ENCODE measurements around the gene CYBC1.

Gene CYBC1

GRCh38 chr17:82403662-82404660, 46.6 kb downstream of the CYBC1 start:
- H3K4me3 ChIP-seq (ENCODE audit: low read depth in 1 of 2, low read length in 2 of 2): no peak overlapping the region
- H3K9ac ChIP-seq (ENCODE audit: low read depth, low read length): no peak overlapping the region
- H3K27me3 ChIP-seq (ENCODE audit: insufficient read depth, low read length, poor library complexity): no peaks in the 10 kb centered on the region
- no peak overlapping the region for H2AFZ ChIP-seq (ENCODE audit: low read depth, low read length)
- H3K9me3 ChIP-seq (ENCODE audit: insufficient read depth, low read length, severe bottlenecking): no peaks in the 10 kb centered on the region
- H3K4me2 ChIP-seq (ENCODE audit: insufficient read depth, low read length): no peak overlapping the region
- no peaks in the 10 kb centered on the region for H3K79me2 ChIP-seq (ENCODE audit: insufficient read depth, low read length)
- DNase-seq (no peak), ATAC-seq (ENCODE audit: insufficient read depth, low read depth) (no peak)
- TF ChIP-seq EZH2 (IDR thresholded peaks at IDR 0.05; ENCODE audit: borderline replicate concordance, low read depth, low read length, severe bottlenecking): no peak
- no peak for TF ChIP-seq CTCF (IDR thresholded peaks at IDR 0.05; ENCODE audit: borderline replicate concordance, extremely low read depth, low read length, poor library complexity, severe bottlenecking)
- H3K36me3 ChIP-seq (ENCODE audit: insufficient read depth, low read length): peaks cover 31% of the 10 kb centered on the region
- H4K20me1 ChIP-seq (ENCODE audit: insufficient read depth, low read length): 0 out of 2 replicates have a peak, but pooled peaks cover 2% of the 10 kb centered on the region
- H3K27ac ChIP-seq (ENCODE audit: low read length): no peak overlapping the region
- no peaks in the 10 kb centered on the region for H3K4me1 ChIP-seq (ENCODE audit: insufficient read depth, low read length)

GRCh38 chr17:82402865-82403264, 47.7 kb downstream of the CYBC1 start:
- Histone ChIP-seq H2AFZ (ENCODE audit: low read depth, low read length) (no peak overlapping the region), H3K4me3 (ENCODE audit: low read depth in 1 of 2, low read length in 2 of 2) (no peak overlapping the region), H3K9ac (ENCODE audit: low read depth, low read length) (no peak overlapping the region), H3K4me2 (ENCODE audit: insufficient read depth, low read length) (no peak overlapping the region), H3K4me1 (ENCODE audit: insufficient read depth, low read length) (no peaks in the 10 kb centered on the region), H3K79me2 (ENCODE audit: insufficient read depth, low read length) (no peaks in the 10 kb centered on the region), H3K36me3 (ENCODE audit: insufficient read depth, low read length) (peaks cover 34% of the 10 kb centered on the region), H3K9me3 (ENCODE audit: insufficient read depth, low read length, severe bottlenecking) (no peaks in the 10 kb centered on the region), H3K27me3 (ENCODE audit: insufficient read depth, low read length, poor library complexity) (no peaks in the 10 kb centered on the region), H3K27ac (ENCODE audit: low read length) (no peak overlapping the region), H4K20me1 (ENCODE audit: insufficient read depth, low read length) (0 out of 2 replicates have a peak, but pooled peaks cover 2% of the 10 kb centered on the region)
- ATAC-seq (ENCODE audit: insufficient read depth, low read depth): no peak
- no peak for DNase-seq
- TF ChIP-seq CTCF (IDR thresholded peaks at IDR 0.05; ENCODE audit: borderline replicate concordance, extremely low read depth, low read length, poor library complexity, severe bottlenecking) (no peak), EZH2 (IDR thresholded peaks at IDR 0.05; ENCODE audit: borderline replicate concordance, low read depth, low read length, severe bottlenecking) (no peak)

- no peak overlapping the region for H3K4me3 ChIP-seq (ENCODE audit: low read depth in 1 of 2, low read length in 2 of 2)
- no peaks in the 10 kb centered on the region for H3K79me2 ChIP-seq (ENCODE audit: insufficient read depth, low read length)
- no peak overlapping the region for H3K4me2 ChIP-seq (ENCODE audit: insufficient read depth, low read length)
- no peaks in the 10 kb centered on the region for H4K20me1 ChIP-seq (ENCODE audit: insufficient read depth, low read length)
- H2AFZ ChIP-seq (ENCODE audit: low read depth, low read length): no peak overlapping the region
- H3K9ac ChIP-seq (ENCODE audit: low read depth, low read length): no peak overlapping the region
- H3K36me3 ChIP-seq (ENCODE audit: insufficient read depth, low read length): peaks cover 39% of the 10 kb centered on the region
- no peak overlapping the region for H3K27ac ChIP-seq (ENCODE audit: low read length)
- DNase-seq (peak; percentile 44), ATAC-seq (ENCODE audit: insufficient read depth, low read depth) (peak; percentile 66)
- no peak for TF ChIP-seq CTCF (IDR thresholded peaks at IDR 0.05; ENCODE audit: borderline replicate concordance, extremely low read depth, low read length, poor library complexity, severe bottlenecking)
- TF ChIP-seq EZH2 (IDR thresholded peaks at IDR 0.05; ENCODE audit: borderline replicate concordance, low read depth, low read length, severe bottlenecking): no peak
- no peaks in the 10 kb centered on the region for H3K9me3 ChIP-seq (ENCODE audit: insufficient read depth, low read length, severe bottlenecking)
- no peaks in the 10 kb centered on the region for H3K4me1 ChIP-seq (ENCODE audit: insufficient read depth, low read length)
- H3K27me3 ChIP-seq (ENCODE audit: insufficient read depth, low read length, poor library complexity): no peaks in the 10 kb centered on the region
Measured at GRCh38 chr17:82400830-82401229, 49.7 kb downstream of the CYBC1 start.
